KOPT-K1 (cell line): Measurements from ENCODE around the gene KLHDC10.

ENCODE experiments used
- H3K27ac ChIP-seq: fragments of 200-600 bp; sonication (generic); 2 replicates; pipeline ENCODE4 v1.5.1; 2016; ENCODE audit warnings: antibody characterized with exemption, mild to moderate bottlenecking, low read depth, low read length; ENCODE audit not compliant: poor library complexity, severe bottlenecking
- H3K36me3 ChIP-seq: fragments of 200-600 bp; sonication (generic); 2 replicates; pipeline ENCODE4 v1.5.1; 2017; ENCODE audit warnings: antibody characterized with exemption, mild to moderate bottlenecking, low read length, moderate library complexity; ENCODE audit not compliant: insufficient read depth
- H3K9me3 ChIP-seq: fragments of 200-600 bp; sonication (generic); 2 replicates; pipeline ENCODE4 v1.5.1; 2017; ENCODE audit warnings: antibody characterized with exemption, low read length, mild to moderate bottlenecking; ENCODE audit not compliant: insufficient read depth, poor library complexity, severe bottlenecking

KLHDC10 gene

DNA sequence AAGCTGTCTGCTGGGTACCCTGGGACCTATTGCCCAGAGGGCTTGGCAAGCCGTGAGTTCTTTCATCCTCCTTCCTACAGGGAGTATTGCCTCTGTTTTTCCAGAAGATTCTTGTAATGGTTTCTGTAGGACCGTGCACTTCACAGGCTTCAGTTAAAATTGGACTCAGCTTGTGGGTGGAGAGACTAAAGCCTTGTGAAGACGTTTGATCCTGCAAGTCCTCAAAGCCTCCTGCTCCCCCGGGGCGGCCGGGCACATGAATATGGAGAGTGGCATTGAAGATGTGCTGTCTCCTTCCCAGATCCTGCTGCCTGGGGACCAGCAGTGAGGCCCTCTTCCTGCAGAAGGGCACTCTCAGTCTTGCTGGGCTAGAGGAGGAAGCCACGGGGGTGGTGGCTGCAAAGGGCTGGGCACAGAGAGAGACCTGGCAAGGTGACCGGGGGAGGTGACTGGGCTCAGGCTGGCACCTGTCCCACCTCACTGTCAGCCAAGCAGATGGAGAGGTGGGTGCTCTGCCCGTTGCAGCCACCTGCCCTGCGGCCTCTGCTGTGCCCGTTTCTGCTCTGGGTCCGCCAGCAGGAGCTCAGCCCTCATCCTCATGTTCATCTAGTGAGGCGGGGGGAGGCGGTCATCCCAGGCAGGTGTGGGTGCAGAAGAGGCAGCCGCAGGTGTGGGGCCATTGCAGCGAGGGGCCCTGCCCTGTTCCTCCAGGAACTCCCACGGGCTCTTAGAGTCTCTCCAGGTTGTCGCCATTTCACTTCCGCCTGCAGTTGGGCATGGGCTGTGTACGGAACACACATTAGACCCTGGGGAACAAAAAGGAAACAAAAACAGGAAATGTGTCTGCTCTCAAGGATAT, 79.2 kb downstream of the KLHDC10 start:
- Histone ChIP-seq H3K36me3 (no peaks in the 10 kb centered on the region), H3K27ac (no peak overlapping the region), H3K9me3 (peaks cover 12% of the 10 kb centered on the region)

DNA sequence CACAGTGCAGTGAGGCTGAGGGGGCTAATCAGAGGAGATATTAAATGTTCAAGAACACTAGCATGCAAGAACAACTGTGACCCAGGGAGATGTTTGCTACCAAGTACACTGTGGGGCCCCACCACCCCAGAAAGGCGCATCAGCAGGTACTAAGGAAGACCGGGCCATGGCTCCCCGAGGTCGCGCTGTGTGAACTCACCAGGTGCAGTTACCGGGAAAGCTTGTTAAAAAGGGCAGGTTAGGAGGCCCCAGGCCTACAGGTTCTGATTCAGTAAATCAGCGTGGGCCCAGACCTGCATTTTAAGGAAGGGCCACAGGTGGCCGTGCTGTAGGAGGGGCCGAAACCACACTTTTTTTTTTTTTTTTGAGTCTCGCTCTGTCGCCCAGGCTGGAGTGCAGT, 80.3 kb downstream of the KLHDC10 start:
- H3K27ac ChIP-seq, result no peak overlapping the region
- H3K36me3 ChIP-seq, result no peaks in the 10 kb centered on the region
- H3K9me3 ChIP-seq, result peaks cover 12% of the 10 kb centered on the region

DNA sequence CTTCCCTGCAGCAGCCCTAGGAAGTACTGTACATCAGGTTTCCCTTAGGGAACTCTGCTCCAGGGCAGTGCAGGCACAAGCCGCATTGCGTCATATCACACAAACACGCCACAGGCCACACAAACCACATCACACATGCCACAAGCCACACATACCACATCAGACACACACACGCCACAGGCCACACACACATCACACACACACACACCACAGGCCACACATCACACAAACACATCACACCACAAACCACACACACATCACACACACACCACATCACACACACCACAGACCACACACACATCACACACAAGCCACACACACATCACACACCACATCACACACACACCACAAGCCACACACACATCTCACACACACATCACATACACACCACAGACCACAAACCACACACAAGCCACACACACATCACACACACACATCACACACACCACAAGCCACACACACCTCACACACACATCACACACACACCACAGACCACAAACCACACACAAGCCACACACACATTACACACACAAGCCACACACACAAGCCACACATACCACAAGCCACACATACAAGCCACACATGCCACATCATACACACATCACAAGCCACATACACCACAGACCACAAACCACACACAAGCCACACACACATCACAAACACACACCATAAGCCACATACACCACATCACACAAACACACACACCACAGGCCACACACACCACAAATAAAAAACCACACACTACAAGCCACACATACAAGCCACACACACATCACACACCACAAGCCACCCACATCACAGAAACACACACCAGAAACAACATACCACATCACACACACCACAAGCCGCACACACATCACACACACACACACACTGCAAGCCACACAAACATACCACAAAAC, 81.5 kb downstream of the KLHDC10 start:
- no peak overlapping the region for H3K27ac ChIP-seq
- H3K9me3 ChIP-seq, result peaks cover 12% of the 10 kb centered on the region
- no peaks in the 10 kb centered on the region for H3K36me3 ChIP-seq

DNA sequence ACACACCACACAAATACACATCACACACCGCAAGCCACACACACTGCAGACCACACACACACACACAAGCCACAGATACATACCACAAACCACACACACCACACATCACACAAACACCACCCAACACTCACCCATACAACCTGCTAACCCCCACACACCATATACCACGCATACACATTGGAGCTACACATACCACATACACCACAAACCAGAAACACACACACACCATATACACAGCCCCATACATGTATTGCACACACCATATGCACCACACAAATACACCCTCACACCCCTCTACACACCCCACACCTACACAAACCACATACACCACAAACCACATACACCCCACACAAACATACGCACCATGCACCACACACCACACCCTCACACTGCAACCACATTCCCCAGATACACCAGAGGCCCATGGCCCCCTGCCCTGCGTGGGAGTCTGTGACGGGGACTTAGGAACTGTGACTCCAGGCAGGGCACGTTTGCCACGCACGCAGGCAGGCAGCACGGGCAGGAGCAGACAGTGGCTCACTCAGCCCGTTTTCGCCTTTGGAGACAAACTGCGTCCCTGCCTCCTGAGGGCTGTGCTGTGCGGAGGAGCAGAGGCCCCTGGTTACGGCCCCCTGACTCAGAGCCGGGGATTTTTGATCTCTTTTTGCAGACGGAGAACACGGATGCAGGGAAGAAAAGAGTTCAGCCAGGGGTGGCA, 82.3 kb downstream of the KLHDC10 start:
- Histone ChIP-seq H3K9me3 (peaks cover 12% of the 10 kb centered on the region), H3K36me3 (no peaks in the 10 kb centered on the region), H3K27ac (no peak overlapping the region)

DNA sequence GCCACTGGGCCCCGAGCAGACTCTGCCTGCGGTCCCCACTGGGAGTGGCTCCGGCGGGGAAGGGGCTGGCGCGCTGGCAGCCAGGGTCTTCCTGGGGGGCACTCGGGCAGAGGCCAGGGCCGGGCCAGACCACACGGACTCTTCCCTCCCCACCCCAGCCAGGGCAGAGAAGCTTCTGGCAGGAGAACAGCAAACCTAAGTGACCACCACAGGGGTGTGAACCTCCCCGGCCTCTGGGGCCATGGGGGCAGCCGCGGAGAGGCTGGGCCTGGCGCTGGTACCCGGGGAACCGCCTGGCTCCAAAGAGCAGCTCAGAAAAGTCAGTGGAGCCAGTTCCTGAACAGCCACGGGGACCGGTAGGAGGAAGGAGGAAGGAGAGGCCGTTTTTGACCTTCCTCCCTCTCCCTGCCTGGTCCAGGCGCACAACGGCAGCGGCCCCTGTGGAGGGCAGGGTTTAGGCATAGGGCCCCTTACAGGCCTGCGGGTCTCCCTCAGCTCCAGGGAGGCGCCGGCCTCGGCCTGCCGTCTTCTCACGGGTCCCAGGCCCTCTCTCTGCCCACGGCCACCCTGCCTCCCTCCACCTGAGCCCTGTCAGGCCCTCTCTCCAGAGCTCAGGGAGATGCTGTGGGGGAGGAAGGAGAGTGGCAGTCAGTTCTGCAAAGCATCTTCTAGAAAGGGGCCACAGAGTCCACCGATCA, 83.0 kb downstream of the KLHDC10 start:
- H3K27ac ChIP-seq, result no peak overlapping the region
- no peaks in the 10 kb centered on the region for H3K36me3 ChIP-seq
- H3K9me3 ChIP-seq, result peaks cover 12% of the 10 kb centered on the region

DNA sequence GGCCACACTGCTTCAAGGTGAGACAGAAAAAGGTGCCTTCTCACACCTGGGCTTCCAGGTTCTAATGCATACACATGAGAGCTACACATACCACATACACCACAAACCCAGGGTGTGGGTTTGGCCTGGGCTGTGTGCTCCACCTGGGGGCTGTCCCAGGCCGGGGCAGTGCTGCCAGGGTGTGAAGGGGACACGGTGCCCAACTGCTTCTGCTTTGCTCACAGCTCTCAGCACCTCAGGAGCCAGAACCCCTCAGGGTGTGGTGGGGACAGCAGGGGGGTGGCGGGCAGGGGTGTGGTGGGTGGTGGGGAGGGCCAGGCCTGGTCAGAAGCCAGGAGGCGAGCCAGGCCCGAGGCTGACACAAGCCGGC, 83.8 kb downstream of the KLHDC10 start:
- peaks cover 12% of the 10 kb centered on the region for H3K9me3 ChIP-seq
- H3K27ac ChIP-seq, result no peak overlapping the region
- no peaks in the 10 kb centered on the region for H3K36me3 ChIP-seq

DNA sequence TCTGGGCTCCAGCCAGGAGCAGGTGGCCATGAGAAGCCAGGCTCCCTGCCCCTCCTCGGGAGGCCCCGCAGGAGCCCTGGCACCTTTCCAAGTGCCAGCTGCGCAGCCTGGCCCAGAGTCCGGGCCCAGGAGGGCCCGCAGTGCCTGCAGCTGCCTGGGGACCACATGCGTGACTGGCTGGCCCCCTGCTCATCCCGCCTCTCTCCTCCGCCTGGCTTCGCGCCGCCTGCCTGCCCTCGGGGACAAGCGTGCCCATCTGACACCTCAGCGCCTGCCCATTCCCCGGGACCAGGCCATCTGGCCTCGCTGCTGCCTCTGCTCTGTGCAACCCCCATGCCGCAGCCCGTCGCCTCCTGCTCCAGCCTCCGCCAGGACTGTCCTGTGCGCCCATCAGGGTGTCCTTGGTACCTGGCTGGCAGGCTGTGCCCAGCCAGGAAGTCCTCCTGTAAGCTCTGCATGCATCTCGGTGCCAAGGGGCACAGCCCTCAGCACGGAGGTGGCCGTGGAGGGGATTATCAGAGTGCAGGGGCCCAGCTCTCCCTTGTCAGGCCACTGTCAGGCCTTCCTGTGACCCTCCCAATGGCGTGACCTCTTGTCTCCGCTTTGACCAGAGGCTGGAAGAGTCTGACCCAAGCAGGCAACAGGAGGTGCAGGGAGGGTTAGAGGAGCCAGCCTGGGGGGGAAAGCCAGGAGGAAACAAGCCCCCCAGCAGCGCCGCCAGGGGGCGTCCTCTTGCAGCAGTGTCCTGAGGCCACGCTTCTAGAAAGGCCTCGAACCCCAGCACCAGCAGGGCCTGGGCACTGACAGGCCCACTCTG, 84.4 kb downstream of the KLHDC10 start:
- H3K27ac ChIP-seq, result no peak overlapping the region
- peaks cover 5% of the 10 kb centered on the region for H3K36me3 ChIP-seq
- peaks cover 12% of the 10 kb centered on the region for H3K9me3 ChIP-seq

DNA sequence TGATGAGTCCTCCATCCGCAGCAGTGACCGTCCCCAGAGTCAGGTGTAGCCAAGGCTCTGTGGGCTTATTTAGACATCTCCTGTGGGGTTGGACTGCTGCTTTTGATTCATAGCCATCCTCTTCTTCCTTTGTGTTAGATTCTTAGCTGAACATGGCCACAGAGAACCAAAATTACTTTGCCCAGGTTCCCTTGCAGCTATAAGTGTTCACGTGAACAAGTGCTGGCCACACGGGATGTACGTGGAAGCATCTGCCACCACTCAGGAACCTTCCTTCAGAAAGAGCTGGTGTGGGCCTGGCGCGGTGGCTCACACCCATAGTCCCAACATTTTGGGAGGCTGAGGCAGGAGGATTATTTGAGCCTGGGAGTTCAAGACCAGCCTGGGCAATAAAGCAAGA, 85.8 kb downstream of the KLHDC10 start:
- Histone ChIP-seq H3K36me3 (peaks cover 20% of the 10 kb centered on the region), H3K9me3 (peaks cover 12% of the 10 kb centered on the region), H3K27ac (no peak overlapping the region)

DNA sequence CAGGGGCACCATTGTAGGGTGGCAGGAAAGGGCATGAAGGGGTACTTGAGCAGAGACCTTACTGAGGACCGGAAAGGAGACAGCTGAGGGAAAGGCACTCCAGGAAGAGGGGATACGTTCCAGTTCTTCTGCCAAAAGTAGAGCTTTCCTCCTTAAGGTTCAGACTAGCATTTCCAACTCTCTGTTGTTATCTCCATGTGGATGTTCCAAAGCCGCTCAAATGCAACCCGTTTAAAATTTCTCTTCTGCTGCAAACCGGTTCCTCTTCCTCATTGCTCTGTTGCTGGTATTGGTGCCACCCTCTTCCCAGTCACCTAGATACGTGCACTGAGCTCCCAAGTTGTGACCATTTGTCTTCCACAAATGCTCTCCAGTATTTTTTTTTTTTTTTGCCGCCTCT, 87.4 kb downstream of the KLHDC10 start:
- H3K36me3 ChIP-seq, result peaks cover 35% of the 10 kb centered on the region
- peaks cover 1% of the 10 kb centered on the region for H3K9me3 ChIP-seq
- no peak overlapping the region for H3K27ac ChIP-seq

DNA sequence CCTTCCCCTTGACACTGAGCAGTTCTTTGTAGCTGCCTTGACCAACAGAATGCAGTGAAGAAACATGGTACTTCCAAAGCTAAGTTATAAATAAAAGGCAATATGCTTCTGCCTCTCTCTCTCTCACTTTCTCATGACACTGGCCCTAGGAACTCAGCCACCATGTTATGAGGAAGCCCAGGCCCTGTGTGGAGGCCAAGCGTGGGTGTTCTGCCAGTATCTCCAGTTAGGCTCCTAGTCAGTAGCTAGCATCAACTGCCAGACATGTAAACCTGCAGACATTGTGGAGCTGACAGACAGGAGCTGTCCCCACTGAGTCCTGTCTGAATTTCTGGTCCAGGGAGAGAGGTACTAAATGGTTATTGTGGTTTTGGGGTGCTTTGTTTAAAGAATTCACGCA, 89.7 kb downstream of the KLHDC10 start:
- H3K9me3 ChIP-seq, result no peaks in the 10 kb centered on the region
- peaks cover 58% of the 10 kb centered on the region for H3K36me3 ChIP-seq
- no peak overlapping the region for H3K27ac ChIP-seq

DNA sequence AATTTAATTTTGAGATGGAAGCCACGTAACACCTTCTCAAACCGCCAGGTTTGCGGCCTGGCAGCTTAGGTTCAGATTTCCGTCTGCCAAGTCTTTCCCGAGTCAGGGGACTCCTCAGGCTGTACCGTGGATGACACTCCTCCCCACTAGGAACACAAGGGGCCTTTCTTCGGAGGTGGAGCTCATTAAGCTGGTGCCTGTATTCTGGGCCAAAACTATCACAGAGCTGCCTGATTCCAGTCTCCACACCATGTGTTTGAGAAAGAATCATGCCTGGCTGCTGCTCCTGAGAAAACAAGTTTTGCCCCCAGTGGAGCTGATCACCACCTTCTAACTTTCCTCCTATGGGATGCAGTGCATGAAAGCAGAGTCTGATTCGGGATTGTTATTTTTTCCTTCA, 90.1 kb downstream of the KLHDC10 start:
- H3K36me3 ChIP-seq, result peaks cover 62% of the 10 kb centered on the region

DNA sequence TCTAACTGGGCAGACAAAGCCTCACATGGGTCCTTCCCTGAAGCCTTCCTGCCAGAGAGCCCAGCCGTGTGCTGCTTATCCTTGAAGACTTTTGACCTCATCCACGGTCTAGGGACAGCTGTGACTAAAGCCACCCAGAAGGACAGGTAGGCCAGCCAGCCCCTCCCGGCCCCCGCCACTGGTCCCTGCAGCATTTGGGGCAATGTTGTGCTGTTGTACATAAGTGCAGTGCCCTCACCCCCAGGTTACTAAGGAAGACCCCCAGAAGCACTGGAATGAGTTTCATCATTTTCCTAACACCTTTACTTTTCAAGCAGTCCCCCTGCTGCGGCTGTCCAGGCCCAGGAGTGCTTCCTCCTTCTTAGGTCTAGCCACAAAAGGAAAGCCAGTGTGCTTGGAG, 91.9 kb downstream of the KLHDC10 start:
- no peaks in the 10 kb centered on the region for H3K9me3 ChIP-seq
- peaks cover 80% of the 10 kb centered on the region for H3K36me3 ChIP-seq
- H3K27ac ChIP-seq, result no peak overlapping the region

More for the DNA sequence above, 90.1 kb downstream of the KLHDC10 start:
- Histone ChIP-seq H3K9me3 (no peaks in the 10 kb centered on the region), H3K27ac (no peak overlapping the region)

DNA sequence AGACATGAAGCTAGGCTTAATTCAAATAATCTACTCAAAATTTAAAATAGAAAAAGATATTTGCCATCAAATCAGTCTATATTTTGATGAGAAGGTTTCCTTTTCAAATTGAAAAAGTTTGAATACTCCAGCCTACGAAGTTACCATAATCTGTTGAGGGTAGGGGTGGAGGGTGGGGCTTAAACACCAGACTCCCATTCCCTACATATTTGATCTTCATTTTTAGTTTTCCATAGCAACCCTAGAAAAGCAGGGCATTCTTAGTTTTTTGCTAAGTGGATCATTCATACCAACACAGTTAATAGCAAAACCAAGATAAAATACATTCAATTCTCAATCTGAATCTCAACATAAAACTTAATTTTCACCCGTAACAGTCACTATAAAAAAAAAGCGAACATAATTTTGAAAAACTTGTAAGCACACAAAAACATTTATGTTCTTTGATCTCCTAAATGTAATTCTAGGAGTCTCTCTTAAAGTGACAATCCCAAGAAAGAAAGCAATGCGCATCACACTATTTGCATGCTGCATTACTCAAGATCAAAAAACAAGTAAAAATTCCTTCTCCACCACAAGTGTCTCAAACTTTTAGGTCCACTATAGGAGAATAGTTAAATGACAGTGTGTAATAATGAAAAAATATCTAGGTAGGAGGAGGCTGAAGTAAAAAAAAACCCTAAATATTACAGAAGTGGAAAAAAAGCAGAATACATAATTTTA, 104.1 kb downstream of the KLHDC10 start:
- Histone ChIP-seq H3K36me3 (peaks cover 94% of the 10 kb centered on the region), H3K27ac (no peak overlapping the region)

More for the DNA sequence above, 104.1 kb downstream of the KLHDC10 start:
- no peaks in the 10 kb centered on the region for H3K9me3 ChIP-seq
